Kidney (tissue), 14 donors: ENCODE data around the gene AUTS2. TPM values are rescaled to one million over a fixed set of nuclear protein-coding genes. Genes with fewer than 3 reads are reported as not detected.

Experiments
- DNase-seq, 5 donors: peaks; one replicate each; pipeline ENCODE4 v3.0.0-alpha.2; 2013 to 2020
- FAIRE-seq: peaks from 2 replicates; lab custom pipeline; 2012; peaks lifted over from hg19 to GRCh38; lab: Jason Lieb, UNC
- H3K27ac ChIP-seq, 2 donors: one replicate each; pipeline ENCODE4 v1.7.0; 2013; ENCODE audit warnings: low read depth in 2 of 2, low read length in 2 of 2, inconsistent platforms in 1 of 2
- H3K27me3 ChIP-seq: one replicate; pipeline ENCODE4 v1.7.1; 2013; ENCODE audit warnings: low read length, inconsistent platforms; ENCODE audit not compliant: control insufficient read depth, insufficient read depth
- H3K36me3 ChIP-seq, 3 donors: one replicate each; pipeline versions ENCODE4 v1.7.0 to v1.7.1; 2013; ENCODE audit warnings: low read length in 3 of 3, control low read depth in 1 of 3, inconsistent platforms in 1 of 3; ENCODE audit not compliant: insufficient read depth in 3 of 3, control insufficient read depth in 2 of 3
- H3K4me1 ChIP-seq, 3 donors: one replicate each; pipeline versions ENCODE4 v1.7.0 to v1.7.1; 2013; ENCODE audit warnings: low read length in 3 of 3, inconsistent platforms in 1 of 3, low read depth in 1 of 3; ENCODE audit not compliant: control insufficient read depth in 2 of 3, insufficient read depth in 2 of 3
- H3K4me3 ChIP-seq, 3 donors: one replicate each; pipeline versions ENCODE4 v1.7.0 to v1.8.1; 2013; ENCODE audit warnings: low read length in 3 of 3, control low read depth in 1 of 3, inconsistent platforms in 1 of 3
- H3K9ac ChIP-seq, 3 donors: one replicate each; pipeline versions ENCODE4 v1.7.0 to v1.7.1; 2013; ENCODE audit warnings: low read length in 3 of 3, control low read depth in 1 of 3, inconsistent platforms in 1 of 3
- H3K9me3 ChIP-seq, 3 donors: one replicate each; pipeline versions ENCODE4 v1.7.0 to v1.7.1; 2013; ENCODE audit warnings: low read length in 3 of 3, control low read depth in 1 of 3, inconsistent platforms in 1 of 3; ENCODE audit not compliant: control insufficient read depth in 2 of 3, insufficient read depth in 1 of 3
- intact Hi-C: fragments of 100-400 bp; cut with DNase I; formaldehyde crosslinking; loops from one replicate; pipeline ENCODE4 v1.11.1; 2022
- polyA plus RNA-seq: library from polyadenylated mRNA; stranded (reverse); fragments of 350-450 nt; fragmentation: Illumina TruSeq; extraction: RNeasy Lipid Tissue Mini Kit (QIAGEN cat#74804); gene quantifications from one replicate; pipeline ENCODE4 v1.2.3, GENCODE V29; 2014; ENCODE audit warnings: low read depth, low replicate concordance; ENCODE audit not compliant: insufficient read depth
- total RNA-seq: library from RNA; stranded (reverse); fragmentation: NEBNext Ultra II Directional; extraction: Animal tissue kit (Norgen Biotek cat#: 25700); gene quantifications from one replicate; pipeline ENCODE4 v1.2.1, GENCODE V29; 2021
- TF ChIP-seq, protein P1 (sequence below): IDR thresholded peaks from 3 replicates; pipeline ENCODE4 v1.5.1; 2012; ENCODE audit warnings: mild to moderate bottlenecking, moderate library complexity, borderline replicate concordance; ENCODE audit not compliant: insufficient read depth; ENCODE audit errors: extremely low read depth
- donor health status: control.
- donor health status: control.
- donor health status: control.
- donor health status: control.
- donor health status: control.
- donor health status: DM: yes; HTN: yes; CAD: no.
- donor health status: Normal renal cell carcinoma (clear cell type).

Gene AUTS2
- total and polyA plus RNA-seq, 2 donors from 2014 or later = 5.2 to 33.8 TPM

DNA sequence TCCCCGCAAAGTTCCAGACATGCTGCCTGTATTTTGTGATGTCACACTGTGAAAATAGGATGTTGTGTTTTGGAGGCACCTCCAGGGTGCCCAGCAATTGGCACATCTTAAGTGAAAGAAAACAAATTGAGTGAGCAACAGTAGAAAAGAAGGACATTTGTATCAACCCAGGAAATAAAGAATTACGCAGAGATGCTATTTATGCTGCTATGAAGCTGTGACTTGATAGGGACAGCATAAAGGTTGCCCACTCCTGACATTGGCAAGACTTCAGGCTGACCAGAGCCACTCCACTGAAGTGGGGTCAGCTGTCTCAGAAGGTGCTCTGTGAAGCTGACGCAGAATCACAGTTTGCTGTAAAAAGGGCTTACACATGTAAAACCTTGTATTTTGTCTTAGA lies 803.8 kb downstream of the AUTS2 start:
- H3K4me1 ChIP-seq = no peaks in the 10 kb centered on the region
- intact Hi-C loops = no loop called here
- H3K9ac ChIP-seq = no peak overlapping the region
- no peak overlapping the region for H3K4me3 ChIP-seq
- no peaks in the 10 kb centered on the region for H3K27me3 ChIP-seq
- no peaks in the 10 kb centered on the region for H3K36me3 ChIP-seq
- no peak overlapping the region for H3K27ac ChIP-seq
- TF ChIP-seq, protein P1, sequence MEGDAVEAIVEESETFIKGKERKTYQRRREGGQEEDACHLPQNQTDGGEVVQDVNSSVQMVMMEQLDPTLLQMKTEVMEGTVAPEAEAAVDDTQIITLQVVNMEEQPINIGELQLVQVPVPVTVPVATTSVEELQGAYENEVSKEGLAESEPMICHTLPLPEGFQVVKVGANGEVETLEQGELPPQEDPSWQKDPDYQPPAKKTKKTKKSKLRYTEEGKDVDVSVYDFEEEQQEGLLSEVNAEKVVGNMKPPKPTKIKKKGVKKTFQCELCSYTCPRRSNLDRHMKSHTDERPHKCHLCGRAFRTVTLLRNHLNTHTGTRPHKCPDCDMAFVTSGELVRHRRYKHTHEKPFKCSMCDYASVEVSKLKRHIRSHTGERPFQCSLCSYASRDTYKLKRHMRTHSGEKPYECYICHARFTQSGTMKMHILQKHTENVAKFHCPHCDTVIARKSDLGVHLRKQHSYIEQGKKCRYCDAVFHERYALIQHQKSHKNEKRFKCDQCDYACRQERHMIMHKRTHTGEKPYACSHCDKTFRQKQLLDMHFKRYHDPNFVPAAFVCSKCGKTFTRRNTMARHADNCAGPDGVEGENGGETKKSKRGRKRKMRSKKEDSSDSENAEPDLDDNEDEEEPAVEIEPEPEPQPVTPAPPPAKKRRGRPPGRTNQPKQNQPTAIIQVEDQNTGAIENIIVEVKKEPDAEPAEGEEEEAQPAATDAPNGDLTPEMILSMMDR = no peak
- no peak for FAIRE-seq
- H3K9me3 ChIP-seq = no peaks in the 10 kb centered on the region
- DNase-seq = no peak

GRCh38 chr7:70405241-70405640 lies 807.0 kb downstream of the AUTS2 start:
- no peak for FAIRE-seq
- H3K27ac ChIP-seq = no peak overlapping the region
- no peaks in the 10 kb centered on the region for H3K27me3 ChIP-seq
- no peak overlapping the region for H3K4me3 ChIP-seq
- TF ChIP-seq, protein P1 = no peak
- no peaks in the 10 kb centered on the region for H3K4me1 ChIP-seq
- no peaks in the 10 kb centered on the region for H3K9me3 ChIP-seq
- H3K36me3 ChIP-seq = no peaks in the 10 kb centered on the region
- peak in 1 of 5 donors; percentile 37 for DNase-seq
- intact Hi-C loops = no loop called here
- H3K9ac ChIP-seq = no peak overlapping the region

GRCh38 chr7:70406186-70406949 lies 808.1 kb downstream of the AUTS2 start:
- Histone ChIP-seq H3K4me1 (no peaks in the 10 kb centered on the region), H3K27me3 (no peaks in the 10 kb centered on the region), H3K9ac (no peak overlapping the region), H3K27ac (no peak overlapping the region), H3K9me3 (no peaks in the 10 kb centered on the region), H3K4me3 (no peak overlapping the region), H3K36me3 (no peaks in the 10 kb centered on the region)
- FAIRE-seq (no peak), DNase-seq (peak in 4 of 5 donors; percentile 48 to 68 (median 60))
- intact Hi-C loops = no loop called here
- TF ChIP-seq, protein P1 = no peak

- Histone ChIP-seq H3K27ac (no peak overlapping the region), H3K4me3 (no peak overlapping the region), H3K9me3 (no peaks in the 10 kb centered on the region), H3K9ac (no peak overlapping the region), H3K36me3 (no peaks in the 10 kb centered on the region), H3K4me1 (no peaks in the 10 kb centered on the region), H3K27me3 (no peaks in the 10 kb centered on the region)
- no peak for FAIRE-seq
- intact Hi-C loops = no loop called here
- DNase-seq = no peak
- TF ChIP-seq, protein P1 = no peak
These were observed 808.6 kb downstream of the AUTS2 start for GRCh38 chr7:70406950-70407209.
